ENCODE measurements around the gene ZBTB7C.

Gene ZBTB7C

GRCh38 chr18:48182779-48183178 is 226.4 kb downstream of the ZBTB7C start:
- DNase-seq, result no peak

DNA sequence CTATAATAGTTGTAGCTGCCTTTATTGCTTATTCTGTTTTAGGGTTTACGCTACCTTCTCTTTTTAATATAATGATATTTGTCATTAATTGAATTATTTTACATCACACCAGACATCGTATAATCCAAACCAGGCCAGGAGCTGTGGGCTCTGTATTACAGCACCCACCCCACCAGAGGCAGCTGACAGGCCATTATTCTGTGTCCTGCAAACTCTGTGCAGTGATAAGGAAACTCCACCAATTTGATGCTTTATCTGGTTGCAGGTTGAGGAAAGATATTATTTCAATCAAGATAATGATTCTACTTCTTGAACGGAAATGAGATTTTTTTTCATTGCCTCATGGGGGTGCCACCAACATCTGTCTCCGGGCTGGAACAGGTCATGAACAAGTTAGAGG is 227.3 kb downstream of the ZBTB7C start:
- no peak for DNase-seq

- no peak for DNase-seq
Observed at GRCh38 chr18:48181087-48181823, 227.9 kb downstream of the ZBTB7C start.

DNA sequence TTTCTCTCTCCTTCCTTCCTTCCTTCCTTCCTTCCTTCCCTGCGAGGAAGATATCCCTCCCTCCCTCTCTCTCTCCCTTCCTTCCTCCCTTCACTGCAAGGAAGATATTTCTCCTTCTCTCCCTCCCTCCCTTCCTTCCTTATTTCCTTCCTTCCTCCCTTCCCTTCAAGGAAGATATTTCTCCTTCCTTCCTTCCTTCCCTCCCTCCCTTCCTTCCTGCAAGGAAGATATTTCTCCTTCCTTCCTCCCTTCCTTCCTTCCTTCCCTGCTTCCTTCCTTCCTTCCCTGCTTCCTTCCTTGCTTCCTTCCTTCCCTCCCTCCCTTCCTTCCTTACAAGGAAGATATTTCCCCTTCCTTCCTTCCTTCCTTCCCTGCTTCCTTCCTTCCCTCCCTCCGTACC is 229.5 kb downstream of the ZBTB7C start:
- DNase-seq, result no peak

DNA sequence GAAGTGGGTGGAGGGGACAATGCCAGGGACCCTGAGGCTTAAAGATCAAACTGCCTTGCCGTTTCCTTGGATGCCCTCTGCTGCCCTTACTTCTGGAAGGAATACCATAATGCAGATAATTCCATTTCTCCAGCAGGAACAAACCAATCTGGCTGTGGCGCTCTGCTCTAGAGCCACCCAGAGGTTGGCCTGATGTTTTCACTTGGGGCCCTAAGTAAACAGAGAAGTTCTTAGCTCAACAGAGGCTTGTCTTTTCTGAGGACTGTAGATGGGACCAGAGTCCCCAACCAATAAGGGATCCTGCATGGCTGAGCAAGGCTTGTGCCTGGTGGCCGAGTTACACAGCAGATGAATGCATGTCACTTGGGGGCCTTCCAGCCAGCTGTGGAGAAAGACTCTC is 230.2 kb downstream of the ZBTB7C start:
- DNase-seq, result no peak

- DNase-seq, result no peak
Observed at GRCh38 chr18:48176909-48177308, 232.3 kb downstream of the ZBTB7C start.

DNA sequence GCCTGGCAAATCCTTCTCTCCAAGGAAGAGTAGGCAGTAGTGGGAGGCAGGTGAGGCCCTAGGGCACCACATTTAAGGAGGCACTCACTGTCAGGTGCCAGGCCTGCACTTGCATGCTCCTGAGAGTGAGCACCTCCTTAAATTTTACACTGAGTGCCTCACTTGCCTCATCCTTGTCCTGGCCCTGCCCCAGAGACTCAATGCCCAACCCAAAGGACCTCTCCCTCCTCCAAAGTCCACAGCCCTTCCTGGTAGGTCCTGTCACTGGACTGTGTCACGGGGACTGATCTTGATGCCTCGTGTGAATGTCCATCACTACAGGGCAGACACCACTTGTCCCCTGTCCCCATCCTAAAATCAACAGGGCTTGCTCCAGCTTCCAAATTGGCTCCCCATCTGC is 235.6 kb downstream of the ZBTB7C start:
- no peak for DNase-seq

- DNase-seq, result no peak
Observed at GRCh38 chr18:48172226-48173006, 236.8 kb downstream of the ZBTB7C start.

- no peak for DNase-seq
Observed at GRCh38 chr18:48171490-48172188, 237.5 kb downstream of the ZBTB7C start.

DNA sequence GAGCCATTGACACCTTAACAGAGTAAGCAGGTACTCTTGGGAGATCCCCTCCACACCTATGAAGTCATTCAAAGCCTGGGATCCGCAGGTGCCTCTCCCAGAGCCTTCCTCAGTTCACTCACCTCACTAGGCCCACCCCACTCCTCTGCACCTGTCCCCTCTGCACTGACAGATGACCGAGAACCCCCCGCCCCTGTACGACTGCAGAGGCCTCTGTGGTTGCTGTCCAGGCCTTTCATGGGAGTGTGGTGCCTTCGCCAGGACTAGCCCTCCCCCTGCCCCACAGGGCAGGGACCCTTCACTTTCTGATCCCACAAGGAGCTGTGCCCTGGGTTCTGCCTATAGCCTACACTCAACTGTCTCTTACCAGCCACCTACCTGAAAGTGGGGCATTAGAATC is 238.5 kb downstream of the ZBTB7C start:
- no peak for DNase-seq

GRCh38 chr18:48168861-48169260 is 240.3 kb downstream of the ZBTB7C start:
- no peak for DNase-seq

GRCh38 chr18:48167897-48168253 is 241.3 kb downstream of the ZBTB7C start:
- no peak for DNase-seq

DNA sequence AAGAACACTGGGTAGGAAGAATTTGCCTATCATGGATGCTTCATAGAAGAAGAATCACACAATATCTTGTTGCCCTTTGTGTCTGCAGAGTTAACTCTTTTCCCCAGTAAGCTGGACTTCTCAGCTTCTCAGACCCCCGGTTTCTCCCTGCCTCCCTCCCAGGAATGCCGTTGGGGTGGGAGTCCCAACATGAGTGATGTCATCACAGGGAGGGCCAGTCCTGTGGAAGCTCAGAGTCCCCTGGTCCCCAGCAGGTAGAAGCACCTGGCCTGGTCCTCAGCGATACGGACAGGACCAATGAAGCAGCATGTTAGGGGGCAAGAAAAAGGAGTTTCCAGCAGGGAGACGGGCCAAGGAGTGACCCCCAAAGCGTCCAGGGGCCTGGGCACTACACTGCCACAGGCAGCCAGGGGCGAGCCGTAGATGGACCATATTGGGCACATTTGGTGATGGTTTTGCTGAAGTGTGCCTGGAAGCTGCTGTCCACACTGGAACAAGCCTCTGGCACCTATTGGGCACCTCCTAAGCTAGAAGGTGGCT is 242.8 kb downstream of the ZBTB7C start:
- DNase-seq, result no peak

DNA sequence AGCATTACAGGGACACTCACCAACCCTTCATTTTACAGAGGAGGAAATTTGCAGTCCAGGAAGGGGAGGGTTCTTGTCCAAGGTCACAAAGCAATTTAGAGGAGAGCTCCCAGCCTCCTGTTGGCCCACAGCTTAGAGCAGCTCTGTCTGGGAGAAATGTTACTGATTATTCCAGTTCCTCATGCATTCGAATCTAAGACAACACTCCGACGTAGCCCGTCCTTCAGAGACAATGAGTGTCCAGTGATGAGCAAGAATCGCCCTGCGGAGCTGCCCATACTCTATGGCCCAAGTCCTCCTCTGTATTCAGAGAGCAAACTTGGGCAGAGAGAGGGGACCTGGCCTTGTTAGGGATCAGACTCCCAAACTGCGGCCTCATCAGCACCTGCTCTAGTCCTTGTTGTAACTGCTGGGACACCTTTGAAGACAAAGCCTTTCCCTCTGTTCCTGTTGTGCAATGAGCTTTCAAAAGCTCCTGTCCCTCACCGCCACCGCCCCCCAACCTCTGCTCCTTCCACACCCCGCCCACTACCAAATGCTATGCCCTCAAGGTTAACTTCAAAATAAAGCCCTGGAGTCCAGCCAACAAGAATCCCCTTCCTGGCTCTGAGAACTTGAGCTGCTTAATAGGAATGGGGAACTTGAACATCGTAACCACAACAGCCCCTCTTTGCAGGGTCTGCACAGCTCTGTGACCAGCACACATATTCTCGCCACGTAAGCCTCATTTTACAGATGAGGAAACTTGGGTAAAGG is 243.9 kb downstream of the ZBTB7C start:
- no peak for DNase-seq

GRCh38 chr18:48164701-48165100 is 244.5 kb downstream of the ZBTB7C start:
- DNase-seq, result no peak

- no peak for DNase-seq
Observed at GRCh38 chr18:48164116-48164515, 245.1 kb downstream of the ZBTB7C start.

GRCh38 chr18:48163738-48164115 is 245.5 kb downstream of the ZBTB7C start:
- no peak for DNase-seq

DNA sequence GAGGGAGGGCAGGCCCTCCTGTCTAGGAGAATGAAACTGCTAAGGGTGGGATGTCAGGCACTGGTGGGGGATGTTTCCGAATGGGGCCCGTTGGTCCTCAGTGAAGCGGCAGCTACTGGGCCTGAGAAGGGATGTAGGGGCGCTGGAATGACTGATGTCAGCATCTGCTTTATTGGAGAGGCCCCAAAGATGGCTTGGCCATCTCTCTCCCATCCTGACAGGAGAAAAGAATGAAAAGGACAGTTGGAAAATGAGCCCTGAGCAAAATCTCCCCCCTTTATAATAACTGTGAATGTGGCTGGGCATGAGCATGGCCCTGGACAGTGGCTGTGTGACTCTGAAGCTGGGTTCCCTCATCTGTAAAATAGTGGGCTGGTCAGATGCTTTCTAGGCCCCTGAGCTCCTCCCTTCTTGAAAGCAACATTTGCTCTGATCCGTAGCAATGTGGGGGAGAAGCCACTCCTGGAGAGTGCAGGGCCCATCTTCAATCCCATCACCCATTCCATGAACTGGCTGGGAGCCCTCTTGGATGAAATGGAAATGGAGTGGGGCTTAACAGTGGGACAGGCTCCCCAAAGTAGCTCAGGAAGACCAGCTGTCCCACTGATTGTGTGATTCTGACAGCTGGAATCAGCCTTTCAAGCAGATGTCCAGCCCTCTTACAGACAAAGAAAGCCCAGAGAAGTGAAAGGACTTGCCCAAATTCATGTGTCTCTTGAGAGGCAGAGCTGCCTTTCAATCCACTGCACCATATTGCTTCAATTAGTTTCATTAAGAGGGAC is 246.0 kb downstream of the ZBTB7C start:
- no peak for DNase-seq

DNA sequence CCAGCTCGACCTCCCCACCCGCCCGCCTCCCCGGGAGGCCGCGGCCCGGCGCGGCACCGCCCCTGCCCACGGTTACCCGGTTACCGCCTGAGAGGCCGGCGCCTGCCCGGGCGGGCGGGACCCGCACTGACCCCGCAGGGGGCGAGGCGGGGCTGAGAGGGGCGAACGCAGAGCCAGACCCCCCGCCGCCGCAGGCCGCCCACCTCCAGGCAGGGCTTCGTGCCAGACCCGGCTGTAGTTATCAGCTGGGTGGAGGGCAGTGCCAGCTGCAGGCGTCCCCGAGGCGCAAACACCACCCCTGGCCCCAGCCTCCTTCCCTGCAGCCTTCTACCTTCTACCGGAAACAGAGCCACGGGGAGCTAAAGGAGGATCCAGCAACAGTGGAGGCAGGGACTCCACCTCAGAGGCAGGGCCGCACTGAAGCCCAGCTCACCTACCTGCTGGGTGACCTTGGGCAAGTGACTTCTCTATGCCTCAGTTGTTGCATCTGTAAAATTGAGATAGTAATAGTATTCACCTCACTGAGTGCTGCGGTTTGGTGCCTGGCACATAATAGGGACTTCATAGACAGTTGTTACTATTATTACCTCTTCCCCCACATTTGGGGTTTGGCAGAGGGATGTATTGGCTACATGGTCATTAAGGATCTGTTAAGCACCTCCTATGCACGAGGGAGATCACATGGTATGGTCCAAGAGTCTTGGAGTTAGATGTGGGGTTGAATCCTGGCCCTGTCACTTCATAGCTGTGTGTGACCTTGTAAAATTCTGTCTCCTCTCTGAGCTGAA is 247.1 kb downstream of the ZBTB7C start:
- no peak for DNase-seq

GRCh38 chr18:48161191-48161910 is 247.8 kb downstream of the ZBTB7C start:
- DNase-seq, result peak; percentile 87

DNA sequence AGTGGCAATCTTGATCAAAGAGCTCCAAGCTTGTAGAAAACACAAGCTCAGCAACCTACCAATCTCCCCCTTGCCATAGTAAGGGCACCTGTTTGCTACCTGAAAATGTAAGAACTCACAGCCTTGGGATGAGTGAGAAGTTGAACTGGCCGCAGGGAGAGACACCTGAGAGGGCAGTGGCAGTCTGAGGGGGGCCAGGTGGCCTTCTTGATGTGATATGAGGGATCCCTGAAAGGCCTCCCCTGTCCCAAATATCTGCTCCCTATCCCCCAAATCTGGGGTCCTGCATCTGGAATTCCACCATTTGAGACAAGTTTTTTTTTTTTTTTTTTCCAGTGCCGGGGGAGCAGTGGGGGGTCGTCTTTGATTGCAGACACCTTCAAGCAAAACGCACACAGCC is 248.6 kb downstream of the ZBTB7C start:
- no peak for DNase-seq
